DOHH2 (cell line): Measurements from ENCODE around the gene KIF1A.

ENCODE experiments used
- CTCF ChIP-seq: fragments of 200-600 bp; sonication (generic); IDR thresholded peaks from one replicate; pipeline ENCODE4 v1.5.1; 2014; ENCODE audit warnings: antibody characterized with exemption, mild to moderate bottlenecking, low read depth, low read length; ENCODE audit not compliant: poor library complexity, severe bottlenecking
- EZH2phosphoT487 ChIP-seq: fragments of 200-600 bp; sonication (generic); IDR thresholded peaks from 2 replicates; pipeline ENCODE4 v1.6.1; 2017; ENCODE audit warnings: borderline replicate concordance, mild to moderate bottlenecking, antibody characterized with exemption, low read length, moderate library complexity, mixed read lengths

DNA sequence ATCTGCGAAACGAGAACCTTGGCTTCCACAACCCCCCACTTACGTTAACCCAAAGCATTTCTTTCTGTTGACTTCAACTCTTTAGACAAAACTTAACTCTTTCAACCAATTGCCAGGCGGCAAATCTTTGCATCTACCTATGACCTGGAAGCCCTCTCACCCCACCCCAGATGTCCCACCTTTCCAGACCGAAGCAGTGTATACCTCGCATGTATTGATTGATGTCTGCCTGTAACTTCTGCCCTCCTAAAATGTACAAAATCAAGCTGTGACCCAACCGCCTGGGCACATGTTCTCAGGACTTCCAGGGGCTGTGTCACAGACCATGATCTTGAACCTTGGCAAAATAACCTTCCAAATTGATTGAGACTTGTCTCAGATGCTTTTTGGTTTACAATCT, 149.6 kb downstream of the KIF1A start:
- TF ChIP-seq CTCF: no peak
- TF ChIP-seq EZH2phosphoT487: no peak
